Measurements from ENCODE around the gene ALK.

GRCh38 chr2:29269765-29270109, 651.6 kb downstream of the ALK start:
- TF ChIP-seq CTCF (conservative IDR thresholded peaks at IDR 0.05): no peak
- TF ChIP-seq ZFX (IDR thresholded peaks at IDR 0.05): no peak
